AG04450 (cell line): Measurements from ENCODE around the gene CCDC106. TPM values are rescaled to one million over a fixed set of nuclear protein-coding genes. Genes with fewer than 3 reads are reported as not detected.

Source experiments
- CTCF ChIA-PET: fragments of 300-600, 350-600 bp; formaldehyde crosslinking; extraction: SDS; loops from one replicate; lab custom pipeline; 2022; ENCODE audit warnings: antibody characterized with exemption, inconsistent platforms; lab: Charles Lee
- POLR2A ChIA-PET: fragments of 350-600 bp; formaldehyde crosslinking; extraction: SDS; loops from one replicate; lab custom pipeline; 2021; ENCODE audit warnings: antibody characterized with exemption, inconsistent platforms; lab: Yijun Ruan, JAX
- DNase-seq: peaks from one replicate; pipeline ENCODE4 v3.0.0-alpha.2; 2011; ENCODE audit warnings: low read depth, low spot score
- H3K27ac ChIP-seq: one replicate; pipeline ENCODE4 v1.5.1; 2012; ENCODE audit warnings: low read depth, low read length, control low read depth
- H3K27me3 ChIP-seq: one replicate; pipeline ENCODE4 v1.6.0; 2012; ENCODE audit warnings: low read length; ENCODE audit not compliant: control insufficient read depth, insufficient read depth
- H3K4me3 ChIP-seq: 2 replicates; pipeline ENCODE4 v1.5.1; 2011; ENCODE audit warnings: mild to moderate bottlenecking, low read depth, low read length, control low read depth
- H3K9me3 ChIP-seq: 2 replicates; pipeline ENCODE4 v1.5.1; 2012; ENCODE audit warnings: low read length; ENCODE audit not compliant: control insufficient read depth, insufficient read depth
- CTCF ChIP-seq: IDR thresholded peaks from 2 replicates; pipeline ENCODE4 v1.5.1; 2011; ENCODE audit warnings: low read depth, low read length, control low read depth, inconsistent platforms
- polyA plus RNA-seq: library from polyadenylated mRNA; depleted of rRNA; stranded (reverse); fragments of >200 nt; gene quantifications from 2 replicates; pipeline ENCODE4 v1.2.3, GENCODE V29; 2011

Gene CCDC106
- polyA plus RNA-seq, 1 experiment: 6.2 TPM

DNA sequence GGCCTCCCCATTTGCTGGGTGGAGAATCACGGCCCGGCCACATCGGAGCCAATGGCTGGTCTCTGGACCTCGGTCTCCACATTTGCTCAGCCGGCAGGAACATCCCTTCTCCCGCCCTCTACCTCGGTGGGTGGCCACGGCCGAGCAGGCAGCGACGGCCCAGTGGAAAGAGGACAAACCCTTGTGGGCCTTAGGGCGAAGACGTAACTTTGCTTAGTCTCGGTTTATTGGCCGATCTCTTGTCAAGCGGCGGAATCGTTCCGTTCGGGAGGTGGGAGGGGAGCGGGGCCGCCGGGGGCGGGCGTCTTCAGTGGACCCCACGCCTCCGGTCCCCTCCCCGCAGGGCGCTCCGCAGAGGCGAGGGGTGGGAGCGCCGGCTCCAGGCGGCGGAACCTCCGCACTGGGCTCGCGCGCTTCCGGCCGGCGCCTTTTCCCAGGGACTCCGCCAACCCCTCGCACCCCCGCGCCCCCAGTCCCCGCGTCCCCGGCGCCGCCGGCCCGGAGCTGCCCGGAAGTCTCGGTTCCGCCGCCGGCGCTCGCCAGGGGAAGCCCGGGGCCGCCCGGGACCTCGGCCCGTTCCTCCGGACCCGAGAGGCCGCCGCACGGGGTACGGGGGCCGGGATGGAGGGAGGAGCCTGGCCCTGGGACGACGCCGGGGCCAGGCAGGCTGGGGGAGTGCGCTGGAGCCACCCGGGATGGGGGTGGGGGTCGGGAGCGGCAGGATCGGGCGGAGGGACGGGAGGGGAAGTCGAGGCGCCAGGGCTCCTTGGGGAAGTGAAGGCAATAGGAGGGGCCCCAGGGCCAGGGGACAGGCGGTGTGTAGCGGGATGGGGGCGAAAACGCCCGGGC is 7.2 kb upstream of the CCDC106 start, which contains the start of gene ZNF580:
Gene ZNF580 (plus strand): TSS at position 426 of the 849 bp plus-strand sequence. CDS start 1,507 bp downstream, outside the sequence.
- CTCF ChIA-PET: no interaction called here
- no peak for TF ChIP-seq CTCF
- no peaks in the 10 kb centered on the region for H3K27me3 ChIP-seq
- H3K9me3 ChIP-seq: no peaks in the 10 kb centered on the region; the same call in 1 of the 2 replicates
- DNase-seq: no peak
- peak within 1 kb of the TSS; percentile 84 for H3K4me3 ChIP-seq
- H3K27ac ChIP-seq: peak within 1 kb of the TSS; percentile 85
- POLR2A ChIA-PET: interaction anchor here (1.0 to 1.4 kb wide), 2 partner anchors 16 to 42 kb away, joined by 3 to 4 read pairs; partner anchors contain the start of genes FIZ1 and ZNF784

- TF ChIP-seq CTCF: no peak
- Histone ChIP-seq H3K4me3 (peak overlapping the region; percentile 84), H3K9me3 (no peaks in the 10 kb centered on the region; the same call in 1 of the 2 replicates), H3K27me3 (no peaks in the 10 kb centered on the region), H3K27ac (peak overlapping the region; percentile 83)
- no peak for DNase-seq
- CTCF ChIA-PET: interaction anchor here (0.6 to 1.6 kb wide), 2 partner anchors 12 to 174 kb away, joined by 3 read pairs; no protein-coding TSS in a partner anchor
- POLR2A ChIA-PET: interaction anchor here (1.3 kb wide), 1 partner anchor 42 kb away, joined by 5 read pairs; the partner anchor contains the start of genes FIZ1 and ZNF524
Measured at GRCh38 chr19:55641426-55642152, 6.4 kb upstream of the CCDC106 start.

GRCh38 chr19:55642153-55643002 is 5.6 kb upstream of the CCDC106 start:
- ChIA-PET POLR2A (interaction anchor here (1.2 to 1.5 kb wide), 3 partner anchors 18 to 525 kb away, joined by 3 to 5 read pairs (median 4); partner anchors contain the start of genes FIZ1, PPP1R12C, ZNF524 and ZNF784), CTCF (interaction anchor here (0.6 to 1.6 kb wide), 4 partner anchors 10 to 175 kb away, joined by 3 to 4 read pairs (median 3); no protein-coding TSS in a partner anchor)
- no peak for TF ChIP-seq CTCF
- Histone ChIP-seq H3K27me3 (no peaks in the 10 kb centered on the region), H3K9me3 (no peaks in the 10 kb centered on the region; the same call in 1 of the 2 replicates), H3K27ac (peak overlapping the region; percentile 73), H3K4me3 (peak overlapping the region; percentile 84)
- no peak for DNase-seq

DNA sequence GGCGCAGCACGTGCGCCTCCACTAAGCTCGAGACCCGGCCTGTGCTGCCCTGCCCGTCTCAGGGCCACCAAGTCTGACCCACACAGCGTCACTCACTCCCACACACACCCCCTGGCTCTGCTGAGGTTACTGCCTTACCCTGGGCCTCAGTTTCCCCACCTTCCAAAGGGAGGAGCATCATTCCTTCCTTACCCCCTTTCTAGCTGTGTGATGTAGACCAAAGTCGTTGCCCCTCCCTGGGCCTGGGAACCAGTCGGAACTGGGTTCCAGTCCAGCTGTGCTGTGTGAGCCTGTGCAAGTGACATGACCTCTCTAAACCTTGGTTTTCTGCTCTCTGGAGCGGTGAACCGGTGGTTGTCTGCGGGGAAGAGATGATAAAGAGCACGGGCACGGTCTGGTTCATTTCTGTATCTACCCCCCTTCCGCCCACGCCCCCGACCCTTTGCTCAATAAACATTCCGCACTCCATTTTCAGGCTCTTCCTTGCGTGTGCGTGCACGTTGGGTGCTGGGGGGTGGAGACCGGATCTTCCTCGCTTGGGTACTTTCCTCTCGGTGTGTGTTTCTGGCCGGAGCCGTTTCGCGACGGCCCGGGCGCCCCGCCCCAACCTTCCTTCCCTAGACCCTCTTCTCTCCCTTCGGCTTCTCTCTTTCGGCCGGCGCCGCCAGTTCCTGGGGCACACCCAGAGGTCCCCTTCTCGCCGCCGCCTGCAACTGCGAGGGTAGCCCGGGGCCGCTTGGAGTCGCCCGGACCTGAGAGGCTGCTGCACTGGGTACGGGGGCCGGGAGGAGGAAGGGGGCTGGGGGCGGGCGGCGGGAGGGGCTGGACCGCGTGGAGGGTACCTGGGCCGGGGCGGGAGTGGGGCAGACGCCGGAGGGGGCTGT is 4.8 kb upstream of the CCDC106 start, which contains the start of gene ZNF581:
Gene ZNF581 (plus strand): TSS at position 647 of the 884 bp plus-strand sequence. CDS start 923 bp downstream, outside the sequence.
- Histone ChIP-seq H3K27ac (peak within 1 kb of the TSS; percentile 73), H3K9me3 (no peaks in the 10 kb centered on the region; the same call in 1 of the 2 replicates), H3K4me3 (peak within 1 kb of the TSS; percentile 84), H3K27me3 (no peaks in the 10 kb centered on the region)
- no peak for TF ChIP-seq CTCF
- ChIA-PET CTCF (interaction anchor here (0.9 to 1.6 kb wide), 3 partner anchors 10 to 176 kb away, joined by 3 to 7 read pairs (median 4); no protein-coding TSS in a partner anchor), POLR2A (interaction anchor here (1.2 to 1.5 kb wide), 3 partner anchors 19 to 526 kb away, joined by 3 to 5 read pairs (median 4); partner anchors contain the start of genes FIZ1, PPP1R12C, ZNF524 and ZNF784)
- peak; percentile 56 for DNase-seq
